ENCODE measurements around the gene LRP8. TPM values are rescaled to one million over a fixed set of nuclear protein-coding genes. Genes with fewer than 3 reads are reported as not detected.

The LRP8 gene
- total and polyA plus RNA-seq, 8 donors: 6.8 to 36.6 (median 9.3) TPM

GRCh38 chr1:53315046-53315445 lies 12.8 kb downstream of the LRP8 start:
- Histone ChIP-seq H3K4me3 (no peak overlapping the region), H3K4me1 (no peaks in the 10 kb centered on the region), H3K36me3 (peaks cover 0 to 12% of the 10 kb centered on the region in 2 donors), H3K27ac (no peak overlapping the region), H3K27me3 (no peaks in the 10 kb centered on the region), H3K9me3 (no peaks in the 10 kb centered on the region)
- TF ChIP-seq, protein P1, sequence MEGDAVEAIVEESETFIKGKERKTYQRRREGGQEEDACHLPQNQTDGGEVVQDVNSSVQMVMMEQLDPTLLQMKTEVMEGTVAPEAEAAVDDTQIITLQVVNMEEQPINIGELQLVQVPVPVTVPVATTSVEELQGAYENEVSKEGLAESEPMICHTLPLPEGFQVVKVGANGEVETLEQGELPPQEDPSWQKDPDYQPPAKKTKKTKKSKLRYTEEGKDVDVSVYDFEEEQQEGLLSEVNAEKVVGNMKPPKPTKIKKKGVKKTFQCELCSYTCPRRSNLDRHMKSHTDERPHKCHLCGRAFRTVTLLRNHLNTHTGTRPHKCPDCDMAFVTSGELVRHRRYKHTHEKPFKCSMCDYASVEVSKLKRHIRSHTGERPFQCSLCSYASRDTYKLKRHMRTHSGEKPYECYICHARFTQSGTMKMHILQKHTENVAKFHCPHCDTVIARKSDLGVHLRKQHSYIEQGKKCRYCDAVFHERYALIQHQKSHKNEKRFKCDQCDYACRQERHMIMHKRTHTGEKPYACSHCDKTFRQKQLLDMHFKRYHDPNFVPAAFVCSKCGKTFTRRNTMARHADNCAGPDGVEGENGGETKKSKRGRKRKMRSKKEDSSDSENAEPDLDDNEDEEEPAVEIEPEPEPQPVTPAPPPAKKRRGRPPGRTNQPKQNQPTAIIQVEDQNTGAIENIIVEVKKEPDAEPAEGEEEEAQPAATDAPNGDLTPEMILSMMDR (IDR thresholded peaks at IDR 0.05): no peak
- intact Hi-C loops (cut with DNase I): no loop called here
- ATAC-seq (no peak), DNase-seq (no peak)

- Histone ChIP-seq H3K9me3 (no peaks in the 10 kb centered on the region), H3K4me3 (no peak overlapping the region), H3K27ac (no peak overlapping the region), H3K27me3 (no peaks in the 10 kb centered on the region), H3K4me1 (no peaks in the 10 kb centered on the region), H3K36me3 (peaks cover 0 to 8% of the 10 kb centered on the region in 2 donors)
- DNase-seq: peak in 1 of 4 donors; percentile 41
- TF ChIP-seq, protein P1 (IDR thresholded peaks at IDR 0.05): no peak
- intact Hi-C loops (cut with DNase I): no loop called here
- ATAC-seq: no peak
Measured at GRCh38 chr1:53314606-53315005, 13.3 kb downstream of the LRP8 start.

DNA sequence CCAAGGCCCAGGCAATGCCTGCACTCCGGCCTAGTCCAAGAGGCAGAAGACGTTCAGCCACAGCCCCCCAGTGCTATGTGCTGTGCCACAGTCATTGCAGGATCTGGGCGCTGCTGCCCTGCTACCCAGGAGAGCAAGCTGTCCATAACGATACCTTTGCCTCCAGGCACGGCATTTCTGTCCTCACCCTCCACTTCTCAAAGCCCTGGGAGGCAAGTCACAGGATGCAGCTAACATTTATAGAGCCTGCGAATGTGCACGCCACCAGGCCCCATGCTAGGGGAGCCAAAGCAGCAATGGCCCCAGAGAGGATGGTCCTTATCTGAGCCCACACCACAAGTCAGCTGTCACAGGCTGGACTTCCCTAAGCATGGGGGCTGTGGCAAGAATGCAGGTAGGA lies 13.8 kb downstream of the LRP8 start:
- no peaks in the 10 kb centered on the region for H3K4me1 ChIP-seq
- TF ChIP-seq, protein P1 (IDR thresholded peaks at IDR 0.05): no peak

GRCh38 chr1:53313556-53313955 lies 14.3 kb downstream of the LRP8 start:
- no peak for ATAC-seq
- intact Hi-C loops (cut with DNase I): no loop called here

More for the DNA sequence above, 13.8 kb downstream of the LRP8 start:
- H3K27me3 ChIP-seq: no peaks in the 10 kb centered on the region
- no peak overlapping the region for H3K27ac ChIP-seq
- H3K4me3 ChIP-seq: no peak overlapping the region
- DNase-seq (peak in 1 of 4 donors; percentile 36), ATAC-seq (no peak)
- peaks cover 0 to 6% of the 10 kb centered on the region in 2 donors for H3K36me3 ChIP-seq
- intact Hi-C loops (cut with DNase I): no loop called here
- no peaks in the 10 kb centered on the region for H3K9me3 ChIP-seq

DNA sequence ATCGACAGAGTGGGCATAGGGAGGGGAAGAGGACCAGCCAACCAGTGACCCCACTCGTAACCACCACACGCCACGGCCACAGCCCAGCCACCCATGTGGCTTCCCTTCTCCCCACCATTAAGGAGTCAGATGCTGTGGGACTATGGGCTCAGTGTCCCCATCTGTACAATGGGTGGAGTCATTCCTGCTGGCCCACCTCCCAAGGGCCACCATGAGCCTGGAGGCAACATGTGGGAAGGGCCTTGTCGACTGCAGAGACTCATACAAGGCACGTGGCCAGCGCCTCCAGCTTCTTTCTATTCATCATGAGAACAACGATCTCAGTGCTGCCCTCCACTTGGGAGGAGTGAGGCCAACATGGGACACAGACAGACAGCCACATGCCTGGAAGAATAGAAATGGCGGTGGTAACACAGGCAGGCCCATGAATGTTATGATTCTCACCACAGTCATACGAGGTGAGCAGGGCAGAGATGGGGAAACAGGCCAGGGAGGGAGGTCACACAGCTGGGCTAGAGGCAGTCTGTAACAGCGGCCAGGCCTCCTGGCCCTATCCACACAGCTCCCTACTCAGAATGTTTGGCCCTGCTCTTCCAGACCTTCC lies 16.1 kb downstream of the LRP8 start:
- H3K27me3 ChIP-seq: no peaks in the 10 kb centered on the region
- no peak overlapping the region for H3K4me3 ChIP-seq
- intact Hi-C loops (cut with DNase I): no loop called here
- no peaks in the 10 kb centered on the region for H3K9me3 ChIP-seq
- H3K4me1 ChIP-seq: no peaks in the 10 kb centered on the region
- DNase-seq (peak in 1 of 4 donors; percentile 10), ATAC-seq (no peak)
- H3K36me3 ChIP-seq: peaks cover 0 to 6% of the 10 kb centered on the region in 2 donors
- TF ChIP-seq, protein P1 (IDR thresholded peaks at IDR 0.05): no peak
- H3K27ac ChIP-seq: no peak overlapping the region

More at GRCh38 chr1:53313556-53313955, 14.3 kb downstream of the LRP8 start:
- H3K36me3 ChIP-seq: peaks cover 0 to 6% of the 10 kb centered on the region in 2 donors
- no peak overlapping the region for H3K27ac ChIP-seq
- TF ChIP-seq, protein P1 (IDR thresholded peaks at IDR 0.05): no peak
- DNase-seq: no peak
- no peak overlapping the region for H3K4me3 ChIP-seq
- no peaks in the 10 kb centered on the region for H3K4me1 ChIP-seq
- H3K9me3 ChIP-seq: no peaks in the 10 kb centered on the region
- H3K27me3 ChIP-seq: no peaks in the 10 kb centered on the region
